Measurements from ENCODE around the gene FRMD4A. TPM values are rescaled to one million over a fixed set of nuclear protein-coding genes. Genes with fewer than 3 reads are reported as not detected.

The FRMD4A gene
- total RNA-seq, 1 donor from 2014 or later = 0.32 TPM

GRCh38 chr10:14304046-14304445 lies 26.7 kb downstream of the FRMD4A start:
- Mint-ChIP-seq H3K4me3 (ENCODE audit: low read depth) (no peak overlapping the region), H3K4me1 (ENCODE audit: low read depth) (no peaks in the 10 kb centered on the region), H3K9me3 (no peaks in the 10 kb centered on the region), H3K27ac (no peak overlapping the region), H3K36me3 (ENCODE audit: low read depth) (no peaks in the 10 kb centered on the region), H3K27me3 (ENCODE audit: low read depth) (peaks cover 13% of the 10 kb centered on the region)
- no peak for DNase-seq (ENCODE audit: low spot score)
- intact Hi-C loops (cut with micrococcal nuclease) = no loop called here

GRCh38 chr10:14302035-14302434 lies 28.7 kb downstream of the FRMD4A start:
- H3K27me3 Mint-ChIP-seq (ENCODE audit: low read depth) = peaks cover 9% of the 10 kb centered on the region
- no peak overlapping the region for H3K27ac Mint-ChIP-seq
- no peaks in the 10 kb centered on the region for H3K9me3 Mint-ChIP-seq
- no peak for DNase-seq (ENCODE audit: low spot score)
- H3K4me1 Mint-ChIP-seq (ENCODE audit: low read depth) = no peaks in the 10 kb centered on the region
- no peaks in the 10 kb centered on the region for H3K36me3 Mint-ChIP-seq (ENCODE audit: low read depth)
- no peak overlapping the region for H3K4me3 Mint-ChIP-seq (ENCODE audit: low read depth)
- intact Hi-C loops (cut with micrococcal nuclease) = no loop called here

GRCh38 chr10:14299556-14299955 lies 31.2 kb downstream of the FRMD4A start:
- H3K4me1 Mint-ChIP-seq (ENCODE audit: low read depth) = no peaks in the 10 kb centered on the region
- no peak overlapping the region for H3K4me3 Mint-ChIP-seq (ENCODE audit: low read depth)
- no peak for DNase-seq (ENCODE audit: low spot score)
- H3K27me3 Mint-ChIP-seq (ENCODE audit: low read depth) = peaks cover 8% of the 10 kb centered on the region
- H3K9me3 Mint-ChIP-seq = no peaks in the 10 kb centered on the region
- no peak overlapping the region for H3K27ac Mint-ChIP-seq
- intact Hi-C loops (cut with micrococcal nuclease) = no loop called here
- no peaks in the 10 kb centered on the region for H3K36me3 Mint-ChIP-seq (ENCODE audit: low read depth)

- intact Hi-C loops (cut with micrococcal nuclease) = no loop called here
- Mint-ChIP-seq H3K27ac (no peak overlapping the region), H3K9me3 (no peaks in the 10 kb centered on the region)
Observed at GRCh38 chr10:14296065-14296709, 34.5 kb downstream of the FRMD4A start.

GRCh38 chr10:14294347-14295059 lies 36.2 kb downstream of the FRMD4A start:
- no peaks in the 10 kb centered on the region for H3K36me3 Mint-ChIP-seq (ENCODE audit: low read depth)
- H3K4me3 Mint-ChIP-seq (ENCODE audit: low read depth) = no peak overlapping the region
- H3K27ac Mint-ChIP-seq = no peak overlapping the region
- no peak for DNase-seq (ENCODE audit: low spot score)
- no peaks in the 10 kb centered on the region for H3K4me1 Mint-ChIP-seq (ENCODE audit: low read depth)
- H3K27me3 Mint-ChIP-seq (ENCODE audit: low read depth) = peaks cover 4% of the 10 kb centered on the region
- intact Hi-C loops (cut with micrococcal nuclease) = no loop called here
- peaks cover 4% of the 10 kb centered on the region for H3K9me3 Mint-ChIP-seq

More at GRCh38 chr10:14296065-14296709, 34.5 kb downstream of the FRMD4A start:
- no peak for DNase-seq (ENCODE audit: low spot score)
- peaks cover 4% of the 10 kb centered on the region for H3K27me3 Mint-ChIP-seq (ENCODE audit: low read depth)
- no peaks in the 10 kb centered on the region for H3K36me3 Mint-ChIP-seq (ENCODE audit: low read depth)
- no peaks in the 10 kb centered on the region for H3K4me1 Mint-ChIP-seq (ENCODE audit: low read depth)
- H3K4me3 Mint-ChIP-seq (ENCODE audit: low read depth) = no peak overlapping the region

- H3K36me3 Mint-ChIP-seq (ENCODE audit: low read depth) = no peaks in the 10 kb centered on the region
- no peak for DNase-seq (ENCODE audit: low spot score)
- H3K4me3 Mint-ChIP-seq (ENCODE audit: low read depth) = no peak overlapping the region
- peaks cover 4% of the 10 kb centered on the region for H3K27me3 Mint-ChIP-seq (ENCODE audit: low read depth)
- intact Hi-C loops (cut with micrococcal nuclease) = no loop called here
- no peak overlapping the region for H3K27ac Mint-ChIP-seq
- H3K9me3 Mint-ChIP-seq = peaks cover 4% of the 10 kb centered on the region
- no peaks in the 10 kb centered on the region for H3K4me1 Mint-ChIP-seq (ENCODE audit: low read depth)
Observed at GRCh38 chr10:14293526-14293925, 37.2 kb downstream of the FRMD4A start.

- no peak overlapping the region for H3K27ac Mint-ChIP-seq
- H3K27me3 Mint-ChIP-seq (ENCODE audit: low read depth) = peaks cover 7% of the 10 kb centered on the region
- DNase-seq (ENCODE audit: low spot score) = no peak
- H3K4me1 Mint-ChIP-seq (ENCODE audit: low read depth) = peaks cover 3% of the 10 kb centered on the region
- no peak overlapping the region for H3K4me3 Mint-ChIP-seq (ENCODE audit: low read depth)
- intact Hi-C loops (cut with micrococcal nuclease) = no loop called here
- H3K36me3 Mint-ChIP-seq (ENCODE audit: low read depth) = no peaks in the 10 kb centered on the region
- H3K9me3 Mint-ChIP-seq = peaks cover 4% of the 10 kb centered on the region
Observed at GRCh38 chr10:14291296-14291695, 39.4 kb downstream of the FRMD4A start.

- Mint-ChIP-seq H3K9me3 (peaks cover 4% of the 10 kb centered on the region), H3K4me1 (ENCODE audit: low read depth) (peaks cover 3% of the 10 kb centered on the region), H3K27ac (no peak overlapping the region), H3K27me3 (ENCODE audit: low read depth) (peaks cover 8% of the 10 kb centered on the region), H3K36me3 (ENCODE audit: low read depth) (no peaks in the 10 kb centered on the region), H3K4me3 (ENCODE audit: low read depth) (no peak overlapping the region)
- intact Hi-C loops (cut with micrococcal nuclease) = no loop called here
- DNase-seq (ENCODE audit: low spot score) = no peak
Observed at GRCh38 chr10:14285941-14286560, 44.7 kb downstream of the FRMD4A start.

GRCh38 chr10:14282276-14282675 lies 48.4 kb downstream of the FRMD4A start:
- intact Hi-C loops (cut with micrococcal nuclease) = no loop called here
- Mint-ChIP-seq H3K4me3 (ENCODE audit: low read depth) (no peak overlapping the region), H3K4me1 (ENCODE audit: low read depth) (no peaks in the 10 kb centered on the region), H3K27me3 (ENCODE audit: low read depth) (peaks cover 3% of the 10 kb centered on the region), H3K9me3 (no peaks in the 10 kb centered on the region), H3K27ac (no peak overlapping the region), H3K36me3 (ENCODE audit: low read depth) (no peaks in the 10 kb centered on the region)
- DNase-seq (ENCODE audit: low spot score) = no peak

- intact Hi-C loops (cut with micrococcal nuclease) = no loop called here
- no peak overlapping the region for H3K4me3 Mint-ChIP-seq (ENCODE audit: low read depth)
- H3K9me3 Mint-ChIP-seq = no peaks in the 10 kb centered on the region
- H3K4me1 Mint-ChIP-seq (ENCODE audit: low read depth) = no peaks in the 10 kb centered on the region
- H3K36me3 Mint-ChIP-seq (ENCODE audit: low read depth) = no peaks in the 10 kb centered on the region
- no peaks in the 10 kb centered on the region for H3K27me3 Mint-ChIP-seq (ENCODE audit: low read depth)
- H3K27ac Mint-ChIP-seq = no peak overlapping the region
- no peak for DNase-seq (ENCODE audit: low spot score)
Observed at GRCh38 chr10:14278533-14278932, 52.2 kb downstream of the FRMD4A start.

GRCh38 chr10:14276210-14276609 lies 54.5 kb downstream of the FRMD4A start:
- Mint-ChIP-seq H3K27ac (no peak overlapping the region), H3K36me3 (ENCODE audit: low read depth) (no peaks in the 10 kb centered on the region), H3K9me3 (no peaks in the 10 kb centered on the region), H3K4me3 (ENCODE audit: low read depth) (no peak overlapping the region), H3K4me1 (ENCODE audit: low read depth) (no peaks in the 10 kb centered on the region), H3K27me3 (ENCODE audit: low read depth) (no peaks in the 10 kb centered on the region)
- intact Hi-C loops (cut with micrococcal nuclease) = no loop called here
- no peak for DNase-seq (ENCODE audit: low spot score)

GRCh38 chr10:14271621-14272020 lies 59.1 kb downstream of the FRMD4A start:
- Mint-ChIP-seq H3K36me3 (ENCODE audit: low read depth) (no peaks in the 10 kb centered on the region), H3K27me3 (ENCODE audit: low read depth) (peaks cover 2% of the 10 kb centered on the region), H3K27ac (no peak overlapping the region), H3K4me1 (ENCODE audit: low read depth) (no peaks in the 10 kb centered on the region), H3K4me3 (ENCODE audit: low read depth) (no peak overlapping the region), H3K9me3 (no peaks in the 10 kb centered on the region)
- no peak for DNase-seq (ENCODE audit: low spot score)
- intact Hi-C loops (cut with micrococcal nuclease) = no loop called here

- intact Hi-C loops (cut with micrococcal nuclease) = no loop called here
- peaks cover 2% of the 10 kb centered on the region for H3K27me3 Mint-ChIP-seq (ENCODE audit: low read depth)
- no peak overlapping the region for H3K27ac Mint-ChIP-seq
- H3K4me1 Mint-ChIP-seq (ENCODE audit: low read depth) = no peaks in the 10 kb centered on the region
- H3K4me3 Mint-ChIP-seq (ENCODE audit: low read depth) = no peak overlapping the region
- DNase-seq (ENCODE audit: low spot score) = no peak
- H3K36me3 Mint-ChIP-seq (ENCODE audit: low read depth) = no peaks in the 10 kb centered on the region
- no peaks in the 10 kb centered on the region for H3K9me3 Mint-ChIP-seq
Observed at GRCh38 chr10:14270370-14270769, 60.4 kb downstream of the FRMD4A start.
